ENCODE measurements around the gene SORL1. TPM values are rescaled to one million over a fixed set of nuclear protein-coding genes. Genes with fewer than 3 reads are reported as not detected.
"Not testable (repeated sequence)": the region's sequence is repeated elsewhere in the genome, so short reads cannot be mapped to it uniquely, and the experiment has no call there.

Gene SORL1
- total RNA-seq, 1 experiment from 2014 or later, result 68.3 TPM

GRCh38 chr11:121636800-121637176 is 184.7 kb downstream of the SORL1 start:
- DNase-seq, result no peak
- H3K4ac ChIP-seq (ENCODE audit: low read depth, low read length), result no peak overlapping the region
- no peaks in the 10 kb centered on the region for H4K20me1 ChIP-seq (ENCODE audit: control insufficient read depth, insufficient read depth, insufficient read length)
- Mint-ChIP-seq H3K4me1 (peaks cover 20% of the 10 kb centered on the region in 2 experiments), H3K36me3 (ENCODE audit: insufficient read depth in 1 of 3, low read depth in 3 of 3) (peaks cover 0 to 19% (median 4%) of the 10 kb centered on the region in 3 experiments; a peak in 3 of 7 replicates), H3K4me3 (no peak overlapping the region), H3K9me3 (no peaks in the 10 kb centered on the region), H3K27ac (no peak overlapping the region), H3K27me3 (ENCODE audit: low read depth) (no peaks in the 10 kb centered on the region; the same call in 1 of the 2 replicates)
- H2AFZ ChIP-seq (ENCODE audit: low read length), result no peak overlapping the region
- no CpG with 5 or more reads among the region's 5 CpGs for WGBS (ENCODE audit: extremely low coverage, insufficient read length, low lambda C conversion rate)
- H3K27me3 ChIP-seq (ENCODE audit: insufficient read depth, low read length), result no peaks in the 10 kb centered on the region
- H3K23me2 ChIP-seq (ENCODE audit: insufficient read length, low read depth, low read length, poor library complexity, severe bottlenecking), result no peaks in the 10 kb centered on the region
- H4K91ac ChIP-seq (ENCODE audit: insufficient read length, low read depth, low read length), result no peak overlapping the region
- no peak overlapping the region for H2BK5ac ChIP-seq (ENCODE audit: insufficient read length, low read length)
- no peaks in the 10 kb centered on the region for H3K79me1 ChIP-seq (ENCODE audit: insufficient read depth, low read depth, low read length, poor library complexity, severe bottlenecking)
- H4K8ac ChIP-seq (replicated peaks; ENCODE audit: insufficient read length, low read depth, low read length), result no peak overlapping the region
- no peaks in the 10 kb centered on the region; the same call in 1 of the 2 replicates for H3K4me1 ChIP-seq (ENCODE audit: insufficient read depth, low read length)
- no peak overlapping the region for H3K18ac ChIP-seq (ENCODE audit: insufficient read length, low read depth, low read length)
- no peak overlapping the region for H3K9ac ChIP-seq (ENCODE audit: extremely low read depth, insufficient read length, low read length)
- H3K9me3 ChIP-seq (ENCODE audit: control insufficient read depth, low read depth, low read length), result no peaks in the 10 kb centered on the region
- TF ChIP-seq CTCF (conservative IDR thresholded peaks at IDR 0.05), result no peak
- no peak overlapping the region for H3K23ac ChIP-seq (ENCODE audit: insufficient read length, low read depth, low read length)
- H3K56ac ChIP-seq (ENCODE audit: insufficient read length, low read depth, low read length), result no peak overlapping the region
- H3T11ph ChIP-seq (ENCODE audit: low read length), result no peak overlapping the region
- no peak overlapping the region for H3K14ac ChIP-seq (ENCODE audit: insufficient read depth, low read length)
- H4K5ac ChIP-seq (ENCODE audit: insufficient read length, low read depth, low read length), result no peak overlapping the region
- no peak overlapping the region for H2BK120ac ChIP-seq (ENCODE audit: low read depth, low read length, poor library complexity, severe bottlenecking)
- H2BK20ac ChIP-seq (ENCODE audit: low read depth, low read length, poor library complexity, severe bottlenecking), result no peak overlapping the region
- H3K27ac ChIP-seq (ENCODE audit: insufficient read length, low read depth, low read length), result no peak overlapping the region
- H2AK5ac ChIP-seq (ENCODE audit: insufficient read length, low read length), result no peak overlapping the region
- H2BK15ac ChIP-seq (ENCODE audit: low read depth, low read length), result no peak overlapping the region
- H2BK12ac ChIP-seq (ENCODE audit: insufficient read length, low read depth, low read length), result no peak overlapping the region
- H3K4me2 ChIP-seq (ENCODE audit: insufficient read depth, insufficient read length, low read length), result no peak overlapping the region
- H3K79me2 ChIP-seq (ENCODE audit: insufficient read depth, low read length), result no peaks in the 10 kb centered on the region

GRCh38 chr11:121637587-121637986 is 185.5 kb downstream of the SORL1 start:
- H3K23me2 ChIP-seq (ENCODE audit: insufficient read length, low read depth, low read length, poor library complexity, severe bottlenecking); H2BK12ac ChIP-seq (ENCODE audit: insufficient read length, low read depth, low read length); H3K79me1 ChIP-seq (ENCODE audit: insufficient read depth, low read depth, low read length, poor library complexity, severe bottlenecking); H2BK120ac ChIP-seq (ENCODE audit: low read depth, low read length, poor library complexity, severe bottlenecking); H2AFZ ChIP-seq (ENCODE audit: low read length); H3K4me2 ChIP-seq (ENCODE audit: insufficient read depth, insufficient read length, low read length); H3K9me3 ChIP-seq (ENCODE audit: control insufficient read depth, low read depth, low read length); H3K23ac ChIP-seq (ENCODE audit: insufficient read length, low read depth, low read length); H2BK15ac ChIP-seq (ENCODE audit: low read depth, low read length); DNase-seq; H3K56ac ChIP-seq (ENCODE audit: insufficient read length, low read depth, low read length); H4K91ac ChIP-seq (ENCODE audit: insufficient read length, low read depth, low read length); H2BK20ac ChIP-seq (ENCODE audit: low read depth, low read length, poor library complexity, severe bottlenecking); H4K20me1 ChIP-seq (ENCODE audit: control insufficient read depth, insufficient read depth, insufficient read length); H3K18ac ChIP-seq (ENCODE audit: insufficient read length, low read depth, low read length); H3K79me2 ChIP-seq (ENCODE audit: insufficient read depth, low read length); H3K27me3 ChIP-seq (ENCODE audit: insufficient read depth, low read length); H3K27me3 Mint-ChIP-seq (ENCODE audit: low read depth); H4K5ac ChIP-seq (ENCODE audit: insufficient read length, low read depth, low read length); H3K4ac ChIP-seq (ENCODE audit: low read depth, low read length); H3K9ac ChIP-seq (ENCODE audit: extremely low read depth, insufficient read length, low read length); H3K27ac Mint-ChIP-seq; H2BK5ac ChIP-seq (ENCODE audit: insufficient read length, low read length); H3K4me1 ChIP-seq (ENCODE audit: insufficient read depth, low read length); H3K4me3 Mint-ChIP-seq; H3K9me3 Mint-ChIP-seq; H3K14ac ChIP-seq (ENCODE audit: insufficient read depth, low read length); H2AK5ac ChIP-seq (ENCODE audit: insufficient read length, low read length); H4K8ac ChIP-seq (replicated peaks; ENCODE audit: insufficient read length, low read depth, low read length); H3K27ac ChIP-seq (ENCODE audit: insufficient read length, low read depth, low read length); H3T11ph ChIP-seq (ENCODE audit: low read length): not testable (repeated sequence)
- 100% methylated on average over 2 of the region's 8 CpGs for WGBS (ENCODE audit: extremely low coverage, insufficient read length, low lambda C conversion rate)
- Mint-ChIP-seq H3K4me1 (peaks cover 28% of the 10 kb centered on the region in 2 experiments), H3K36me3 (ENCODE audit: insufficient read depth in 1 of 3, low read depth in 3 of 3) (peaks cover 0 to 11% (median 2%) of the 10 kb centered on the region in 3 experiments; a peak in 2 of 7 replicates)

All from H9 (cell line).